A673 (cell line): Measurements from ENCODE around the gene MLXIP. TPM values are rescaled to one million over a fixed set of nuclear protein-coding genes. Genes with fewer than 3 reads are reported as not detected.

Experiments
- BruUV-seq: library from RNA; stranded (reverse); fragments of 400-500 nt; replicated peaks from 2 replicates; lab custom pipeline; 2021; lab: Mats Ljungman, UMichigan
- CTCF ChIA-PET: fragments of 300-600 bp; sonication (Branson Sonifier 250); formaldehyde crosslinking; loops from one replicate; lab custom pipeline; 2022; ENCODE audit warnings: antibody characterized with exemption; lab: Charles Lee
- POLR2A ChIA-PET: fragments of 300-600 bp; sonication (Branson Sonifier 250); formaldehyde crosslinking; loops from one replicate; lab custom pipeline; 2022; ENCODE audit warnings: antibody characterized with exemption; ENCODE audit not compliant: low non-redundant PET; lab: Charles Lee
- DNase-seq: peaks from one replicate; pipeline ENCODE4 v3.0.0-alpha.2; 2015; ENCODE audit warnings: low spot score
- H3K27ac ChIP-seq: fragments of 200-600 bp; sonication (generic); 2 replicates; pipeline ENCODE4 v1.5.1; 2016; ENCODE audit warnings: mixed run types, low read depth, mild to moderate bottlenecking, mixed read lengths, antibody characterized with exemption, low read length; ENCODE audit not compliant: poor library complexity, severe bottlenecking
- H3K27me3 ChIP-seq: fragments of 200-600 bp; sonication (generic); replicated peaks from 2 replicates; pipeline ENCODE4 v1.6.1; 2017; ENCODE audit warnings: mixed run types, low read depth, mild to moderate bottlenecking, mixed read lengths, antibody characterized with exemption, low read length; ENCODE audit not compliant: insufficient read depth, poor library complexity
- H3K36me3 ChIP-seq: fragments of 200-600 bp; sonication (generic); 2 replicates; pipeline ENCODE4 v1.6.1; 2016; ENCODE audit warnings: mixed run types, mild to moderate bottlenecking, mixed read lengths, antibody characterized with exemption, low read length; ENCODE audit not compliant: insufficient read depth, poor library complexity, severe bottlenecking
- H3K4me1 ChIP-seq: fragments of 200-600 bp; sonication (generic); 2 replicates; pipeline ENCODE4 v1.6.1; 2017; ENCODE audit warnings: mixed run types, mild to moderate bottlenecking, mixed read lengths, antibody characterized with exemption, low read length; ENCODE audit not compliant: insufficient read depth, poor library complexity, severe bottlenecking
- H3K4me3 ChIP-seq: fragments of 200-600 bp; sonication (generic); 2 replicates; pipeline ENCODE4 v1.5.1; 2016; ENCODE audit warnings: low read depth, mixed run types, mild to moderate bottlenecking, mixed read lengths, low read length; ENCODE audit not compliant: poor library complexity, severe bottlenecking
- H3K9me3 ChIP-seq: fragments of 200-600 bp; sonication (generic); 2 replicates; pipeline ENCODE4 v1.6.1; 2016; ENCODE audit warnings: mixed run types, low read depth, mild to moderate bottlenecking, mixed read lengths, antibody characterized with exemption, low read length; ENCODE audit not compliant: poor library complexity, severe bottlenecking
- CTCF ChIP-seq: fragments of 300-800, 200-600 bp; sonication (generic); conservative IDR thresholded peaks from 2 replicates; pipeline ENCODE4 v1.5.1; 2017; ENCODE audit warnings: low read depth, mild to moderate bottlenecking, antibody characterized with exemption, low read length, moderate library complexity, mixed read lengths
- EZH2 ChIP-seq: fragments of 200-600 bp; sonication (generic); IDR thresholded peaks from 2 replicates; pipeline ENCODE4 v1.6.1; 2017; ENCODE audit warnings: borderline replicate concordance, low read depth, mild to moderate bottlenecking, mixed read lengths, antibody characterized with exemption, low read length; ENCODE audit not compliant: poor library complexity, severe bottlenecking
- intact Hi-C: fragments of 100-400 bp; cut with micrococcal nuclease; formaldehyde crosslinking; loops from one replicate; pipeline ENCODE4 v1.10.0; 2022; ENCODE audit not compliant: unreplicated experiment
- total RNA-seq: library from RNA; stranded (reverse); gene quantifications from 2 replicates; pipeline ENCODE4 v1.2.3, GENCODE V29; 2021

Gene MLXIP
- total RNA-seq, 1 experiment from 2014 or later: 32.7 TPM

- CTCF ChIA-PET: no interaction called here
- DNase-seq: peak; percentile 65
- no peaks in the 10 kb centered on the region for H3K9me3 ChIP-seq
- intact Hi-C loops: no loop called here
- H3K27ac ChIP-seq: peak overlapping the region; percentile 20
- H3K4me1 ChIP-seq: peaks cover 30% of the 10 kb centered on the region
- no TSS peak for BruUV-seq
- POLR2A ChIA-PET: no interaction called here
- no peak for TF ChIP-seq CTCF
- no peaks in the 10 kb centered on the region for H3K27me3 ChIP-seq
- peak overlapping the region; percentile 4 for H3K4me3 ChIP-seq
- H3K36me3 ChIP-seq: no peaks in the 10 kb centered on the region
Measured at GRCh38 chr12:122081697-122082221, 3.2 kb downstream of the MLXIP start.

- BruUV-seq: no TSS peak
- Histone ChIP-seq H3K27me3 (no peaks in the 10 kb centered on the region), H3K9me3 (no peaks in the 10 kb centered on the region), H3K4me3 (no peak overlapping the region), H3K36me3 (no peaks in the 10 kb centered on the region), H3K27ac (no peak overlapping the region), H3K4me1 (peaks cover 30% of the 10 kb centered on the region)
- intact Hi-C loops: no loop called here
- no peak for DNase-seq
- ChIA-PET CTCF (no interaction called here), POLR2A (no interaction called here)
- TF ChIP-seq EZH2 (no peak), CTCF (no peak)
Measured at GRCh38 chr12:122082621-122083356, 4.2 kb downstream of the MLXIP start.

DNA sequence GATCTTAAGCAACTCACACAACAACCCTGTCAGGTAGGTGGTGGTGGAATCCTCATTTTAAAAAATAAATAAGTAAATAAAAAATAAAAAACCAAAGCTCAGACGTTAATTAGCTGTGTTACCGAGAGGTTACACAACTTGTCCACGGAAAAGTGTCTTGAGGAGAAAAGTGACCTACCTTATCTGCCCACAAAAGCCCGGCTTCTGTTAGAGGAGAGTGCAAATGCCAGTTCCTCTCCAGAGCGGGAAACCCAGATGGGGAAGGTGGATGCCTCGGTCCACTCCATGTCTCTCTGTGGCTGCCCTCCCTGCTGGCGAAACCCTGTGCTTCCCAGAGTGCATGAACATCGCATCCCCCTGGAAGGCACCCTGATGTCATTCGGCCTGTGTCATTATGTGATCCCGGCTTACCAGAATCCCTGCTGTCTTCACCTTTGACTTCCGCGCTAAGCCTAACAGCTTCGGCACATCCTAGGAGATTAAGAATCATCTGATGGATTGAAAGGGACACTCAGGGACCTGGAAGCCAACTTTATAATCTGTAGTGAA is 6.4 kb downstream of the MLXIP start:
- H3K4me1 ChIP-seq: peaks cover 25% of the 10 kb centered on the region
- no peak for TF ChIP-seq CTCF
- TF ChIP-seq EZH2: no peak
- no peak overlapping the region for H3K27ac ChIP-seq
- POLR2A ChIA-PET: no interaction called here
- H3K27me3 ChIP-seq: no peaks in the 10 kb centered on the region
- no peaks in the 10 kb centered on the region for H3K36me3 ChIP-seq
- H3K4me3 ChIP-seq: no peak overlapping the region
- no peak for DNase-seq
- H3K9me3 ChIP-seq: no peaks in the 10 kb centered on the region
- CTCF ChIA-PET: no interaction called here
- no TSS peak for BruUV-seq
- intact Hi-C loops: no loop called here
